K562 (cell line): ENCODE measurements around the gene TMEM87A. TPM values are rescaled to one million over a fixed set of nuclear protein-coding genes. Genes with fewer than 3 reads are reported as not detected.

ENCODE experiments used
- ASH1L ChIP-seq: fragments of 450-650 bp; IDR thresholded peaks from 2 replicates; pipeline ENCODE4 v1.6.1; 2018; ENCODE audit warnings: borderline replicate concordance, mild to moderate bottlenecking, low read depth; ENCODE audit not compliant: partially characterized antibody
- CGGBP1 ChIP-seq: fragments of 250-450 bp; sonication (Bioruptor Pico); IDR thresholded peaks from 2 replicates; pipeline ENCODE4 v1.9.0; 2021; ENCODE audit warnings: mild to moderate bottlenecking
- DEAF1 ChIP-seq: fragments of 450-650 bp; formaldehyde crosslinking; IDR thresholded peaks from 2 replicates; pipeline ENCODE4 v1.4.0; 2020; ENCODE audit warnings: mild to moderate bottlenecking, moderate library complexity
- E2F8 ChIP-seq: fragments of 450-650 bp; IDR thresholded peaks from 2 replicates; pipeline ENCODE4 v1.7.1; 2018; ENCODE audit warnings: mild to moderate bottlenecking, low read depth; ENCODE audit not compliant: partially characterized antibody
- FIP1L1 ChIP-seq: fragments of 200-400 bp; formaldehyde crosslinking; IDR thresholded peaks from 2 replicates; pipeline ENCODE4 v1.6.1; 2018; ENCODE audit warnings: mild to moderate bottlenecking, low read depth, low read length; ENCODE audit not compliant: poor library complexity, severe bottlenecking
- RNF2 ChIP-seq: sonication (generic); IDR thresholded peaks from 2 replicates; pipeline ENCODE4 v1.6.1; 2016
- SIX5 ChIP-seq, 2 experiments: IDR thresholded peaks; 2 replicates each; pipeline ENCODE4 v1.6.1; 2011; ENCODE audit warnings: low read length in 2 of 2, borderline replicate concordance in 1 of 2, low read depth in 1 of 2, mild to moderate bottlenecking in 1 of 2, moderate library complexity in 1 of 2; ENCODE audit not compliant: insufficient read depth in 1 of 2
- SNIP1 ChIP-seq: fragments of 450-650 bp; IDR thresholded peaks from 2 replicates; pipeline ENCODE4 v1.7.1; 2017; ENCODE audit warnings: low read depth, mild to moderate bottlenecking
- SRSF3 ChIP-seq: fragments of 200-400 bp; formaldehyde crosslinking; IDR thresholded peaks from 2 replicates; pipeline ENCODE4 v1.6.1; 2016; ENCODE audit warnings: mild to moderate bottlenecking, low read length, moderate library complexity; ENCODE audit not compliant: insufficient read depth
- THAP7 ChIP-seq: fragments of 250-450 bp; sonication (Bioruptor Pico); IDR thresholded peaks from 2 replicates; pipeline ENCODE4 v1.5.0; 2021
- ZNF140 ChIP-seq: fragments of 250-450 bp; sonication (Bioruptor Pico); IDR thresholded peaks from 2 replicates; pipeline ENCODE4 v1.8.0; 2021; ENCODE audit warnings: moderate library complexity, mild to moderate bottlenecking, inconsistent platforms
- ZNF217 ChIP-seq: sonication (generic); formaldehyde crosslinking; IDR thresholded peaks from 2 replicates; pipeline ENCODE4 v1.8.0; 2022; ENCODE audit warnings: mild to moderate bottlenecking, missing genetic modification reagents
- ZNF408 ChIP-seq: fragments of 250-450 bp; sonication (Bioruptor Pico); IDR thresholded peaks from 2 replicates; pipeline ENCODE4 v1.4.0; 2020; ENCODE audit warnings: low read depth, mild to moderate bottlenecking, moderate library complexity
- ZNF707 ChIP-seq: fragments of 250-450 bp; sonication (Bioruptor Pico); conservative IDR thresholded peaks from 2 replicates; pipeline ENCODE4 v1.8.0; 2022; ENCODE audit warnings: inconsistent platforms, mild to moderate bottlenecking, moderate library complexity
- ZNF764 ChIP-seq: fragments of 250-450 bp; sonication (Bioruptor Pico); IDR thresholded peaks from 2 replicates; pipeline ENCODE4 v1.4.0; 2020; ENCODE audit warnings: low read depth, mild to moderate bottlenecking, moderate library complexity
- polyA plus RNA-seq, 8 experiments: library from polyadenylated mRNA; depleted of rRNA in 4 of 8; stranded (reverse) in 5 of 8; unstranded in 3 of 8; fragments of >200 nt; fragmentation: Nextera tagmentation in 2 of 8; fragmentation: Illumina TruSeq in 1 of 8; extraction: Ambion mirVana in 2 of 8; extraction: Trizol in 1 of 8; gene quantifications; 2 replicates each; pipeline versions ENCODE4 v1.2.1 to v1.2.3, GENCODE V29; 2011 to 2014; ENCODE audit warnings: inconsistent platforms in 1 of 8, missing spikeins in 1 of 8
- total RNA-seq, 7 experiments: library from RNA; depleted of rRNA in 6 of 7; stranded (reverse); fragments of >200 nt in 6 of 7; fragmentation: Illumina TruSeq in 2 of 7; extraction: Trizol in 2 of 7; gene quantifications; 2 replicates each; pipeline versions ENCODE4 v1.2.1 to v1.2.3, GENCODE V29; 2011 to 2021; ENCODE audit warnings: low replicate concordance in 1 of 7
- TF ChIP-seq, protein P1 (sequence below): sonication (generic); formaldehyde crosslinking; IDR thresholded peaks from 2 replicates; pipeline ENCODE4 v1.8.1; 2022; ENCODE audit warnings: missing genetic modification reagents
- TF ChIP-seq, protein P2 (sequence below): fragments of 450-650 bp; IDR thresholded peaks from 2 replicates; pipeline ENCODE4 v1.6.1; 2016

TMEM87A gene
- total and polyA plus RNA-seq, 9 of the 15 experiments (the other 6 are each of a cell fraction or from before 2014, with no cell fraction given), result 16.6 to 43.3 (median 29.6) TPM

- TF ChIP-seq E2F8, result peak; percentile 93
- no peak for TF ChIP-seq DEAF1
- TF ChIP-seq, protein P1, sequence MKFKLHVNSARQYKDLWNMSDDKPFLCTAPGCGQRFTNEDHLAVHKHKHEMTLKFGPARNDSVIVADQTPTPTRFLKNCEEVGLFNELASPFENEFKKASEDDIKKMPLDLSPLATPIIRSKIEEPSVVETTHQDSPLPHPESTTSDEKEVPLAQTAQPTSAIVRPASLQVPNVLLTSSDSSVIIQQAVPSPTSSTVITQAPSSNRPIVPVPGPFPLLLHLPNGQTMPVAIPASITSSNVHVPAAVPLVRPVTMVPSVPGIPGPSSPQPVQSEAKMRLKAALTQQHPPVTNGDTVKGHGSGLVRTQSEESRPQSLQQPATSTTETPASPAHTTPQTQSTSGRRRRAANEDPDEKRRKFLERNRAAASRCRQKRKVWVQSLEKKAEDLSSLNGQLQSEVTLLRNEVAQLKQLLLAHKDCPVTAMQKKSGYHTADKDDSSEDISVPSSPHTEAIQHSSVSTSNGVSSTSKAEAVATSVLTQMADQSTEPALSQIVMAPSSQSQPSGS (CRISPR knock-in tag), result no peak
- TF ChIP-seq SIX5 (IDR thresholded peaks at IDR 0.05; ENCODE audit: borderline replicate concordance in 1 of 2, insufficient read depth in 1 of 2, low read depth in 1 of 2, low read length in 2 of 2), result no peak
- no peak for TF ChIP-seq ZNF764
- TF ChIP-seq, protein P2, sequence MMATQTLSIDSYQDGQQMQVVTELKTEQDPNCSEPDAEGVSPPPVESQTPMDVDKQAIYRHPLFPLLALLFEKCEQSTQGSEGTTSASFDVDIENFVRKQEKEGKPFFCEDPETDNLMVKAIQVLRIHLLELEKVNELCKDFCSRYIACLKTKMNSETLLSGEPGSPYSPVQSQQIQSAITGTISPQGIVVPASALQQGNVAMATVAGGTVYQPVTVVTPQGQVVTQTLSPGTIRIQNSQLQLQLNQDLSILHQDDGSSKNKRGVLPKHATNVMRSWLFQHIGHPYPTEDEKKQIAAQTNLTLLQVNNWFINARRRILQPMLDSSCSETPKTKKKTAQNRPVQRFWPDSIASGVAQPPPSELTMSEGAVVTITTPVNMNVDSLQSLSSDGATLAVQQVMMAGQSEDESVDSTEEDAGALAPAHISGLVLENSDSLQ, result peak; percentile 75
- no peak for TF ChIP-seq SRSF3
- no peak for TF ChIP-seq ZNF408 (CRISPR knock-in tag)
- no peak for TF ChIP-seq CGGBP1 (CRISPR knock-in tag)
- TF ChIP-seq RNF2, result peak; percentile 69; the same call in 1 of the 2 replicates
- no peak for TF ChIP-seq FIP1L1
- no peak for TF ChIP-seq ZNF140
- no peak for TF ChIP-seq ZNF217
- peak; percentile 64 for TF ChIP-seq ASH1L
- TF ChIP-seq THAP7 (CRISPR knock-in tag), result no peak
- TF ChIP-seq SNIP1, result no peak
- TF ChIP-seq ZNF707, result no peak
Observed at GRCh38 chr15:42272939-42273899, at the start of gene TMEM87A, which contains the start of gene GANC (continued).
